Glomerular endothelial cell (primary cell): Measurements from ENCODE around the gene GABRR3. TPM values are rescaled to one million over a fixed set of nuclear protein-coding genes. Genes with fewer than 3 reads are reported as not detected.
"Not testable (repeated sequence)": the region's sequence is repeated elsewhere in the genome, so short reads cannot be mapped to it uniquely, and the experiment has no call there.

Experiments used
- DNase-seq: peaks from one replicate; pipeline ENCODE4 v3.0.0-alpha.2; 2011; ENCODE audit warnings: low read depth, low spot score; ENCODE audit errors: extremely low read depth
- total RNA-seq: library from RNA; depleted of rRNA; stranded (reverse); fragments of >200 nt; gene quantifications from 2 replicates; pipeline ENCODE4 v1.2.3, GENCODE V29; 2015

GABRR3 gene
- total RNA-seq, 1 donor from 2014 or later, result not detected

DNA sequence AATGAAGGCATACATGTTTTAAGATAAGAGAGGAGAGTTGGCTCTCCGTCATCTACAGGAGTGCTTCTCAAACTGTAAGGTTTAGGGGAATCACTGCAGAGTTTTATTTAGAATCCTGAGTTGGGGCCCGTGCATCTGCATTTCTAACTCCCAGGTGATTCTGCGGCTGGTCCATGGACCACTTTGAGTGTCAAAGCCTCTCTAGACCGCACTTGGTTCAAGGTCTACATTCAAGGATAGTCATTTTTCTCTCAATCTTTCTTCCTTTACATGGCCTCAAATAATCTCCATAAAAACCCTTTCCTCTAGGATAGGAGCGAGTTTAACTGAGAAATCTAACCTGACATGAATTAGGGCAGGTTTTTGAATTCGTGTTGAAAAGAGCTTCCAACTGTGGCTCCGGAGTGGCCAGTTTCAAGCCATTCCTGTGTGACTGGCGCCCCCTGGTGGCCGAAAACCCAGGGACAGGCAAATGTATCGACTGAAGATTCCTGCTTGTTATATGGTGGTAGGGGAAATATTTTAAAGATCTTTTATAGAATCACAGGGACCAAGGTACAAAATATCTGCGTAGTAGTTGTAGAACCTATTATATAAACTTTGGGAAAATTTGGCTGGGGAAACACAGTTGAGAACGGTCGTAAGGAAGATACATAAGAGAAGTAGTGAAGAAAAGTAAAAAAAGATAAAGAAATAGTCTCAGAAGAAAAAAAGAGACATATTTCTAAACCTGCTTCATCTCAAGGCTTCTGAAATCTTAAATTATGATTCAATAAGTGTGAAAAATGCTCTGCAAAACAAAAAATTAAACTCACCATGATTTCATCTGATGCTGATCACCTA is 11.9 kb downstream of the GABRR3 start:
- DNase-seq, result peak; percentile 54

DNA sequence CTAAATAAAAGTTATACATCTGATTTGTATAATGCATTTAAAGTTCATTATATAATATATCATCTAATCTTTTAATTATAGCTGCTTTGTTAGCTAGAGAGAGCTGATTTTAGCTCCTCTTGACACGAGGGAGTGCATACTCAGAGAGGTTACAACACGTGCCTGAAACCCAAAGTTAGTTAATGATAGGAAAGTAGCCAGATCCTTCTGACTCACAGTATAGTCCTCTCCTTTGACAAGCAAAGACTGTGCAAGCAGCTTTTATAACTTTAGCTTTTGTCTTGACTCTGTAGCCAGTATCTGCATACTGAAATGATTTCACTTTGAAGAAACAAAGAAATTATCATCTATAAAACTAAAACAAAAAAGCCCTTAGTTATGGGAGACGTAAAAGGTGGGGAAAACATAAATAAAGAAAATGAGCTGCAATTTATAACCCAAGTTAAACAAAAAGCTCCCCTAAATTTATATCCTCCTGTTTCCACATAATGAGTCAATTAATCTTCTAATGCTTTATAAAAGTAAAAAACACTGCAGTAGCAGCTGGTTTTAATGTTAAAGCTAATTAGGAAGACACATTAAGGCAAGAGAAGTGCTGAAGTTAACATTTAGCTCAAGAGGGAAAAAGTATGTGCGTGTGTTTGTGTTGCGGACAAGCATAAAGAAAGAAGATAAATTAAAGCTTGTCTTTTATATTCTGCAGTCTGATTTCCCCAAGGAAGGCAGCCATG is 13.1 kb downstream of the GABRR3 start:
- no peak for DNase-seq

DNA sequence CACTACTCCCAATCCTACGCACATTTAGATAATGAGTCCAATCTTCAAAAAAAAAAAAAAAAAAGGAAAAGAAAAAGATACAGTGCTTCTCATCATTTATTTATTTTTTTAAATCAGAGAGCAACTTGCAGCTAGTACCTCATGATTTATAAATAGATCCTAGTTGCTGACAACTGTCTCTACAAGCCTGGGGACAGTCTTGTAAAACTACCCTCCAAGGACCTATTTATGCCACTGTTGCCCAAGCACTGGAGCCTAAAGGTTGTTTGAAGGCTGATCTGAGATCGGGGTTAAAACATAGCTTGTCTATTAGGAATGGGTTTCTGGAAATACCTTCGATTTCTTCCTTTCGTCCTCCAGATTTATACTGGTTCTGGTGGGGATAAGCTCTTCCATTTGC is 14.7 kb downstream of the GABRR3 start:
- DNase-seq, result no peak

DNA sequence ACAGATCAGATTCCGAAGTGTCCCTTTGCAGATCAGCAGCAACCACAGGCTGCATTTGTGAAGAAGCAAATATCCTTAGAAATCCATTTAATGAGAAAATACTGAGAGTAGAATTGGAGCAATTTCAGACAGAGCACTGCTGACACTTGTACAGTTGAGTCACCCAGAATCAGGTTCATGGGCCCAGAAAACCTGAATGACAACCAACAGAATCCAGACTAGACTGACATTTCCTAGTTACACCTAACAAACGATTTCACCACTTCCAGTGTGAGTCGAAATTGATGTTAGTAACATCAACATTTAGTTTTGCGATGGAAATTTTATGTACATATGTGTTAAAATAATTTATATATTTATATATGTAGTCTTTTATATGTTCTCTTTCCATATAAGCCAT is 16.8 kb downstream of the GABRR3 start:
- no peak for DNase-seq

DNA sequence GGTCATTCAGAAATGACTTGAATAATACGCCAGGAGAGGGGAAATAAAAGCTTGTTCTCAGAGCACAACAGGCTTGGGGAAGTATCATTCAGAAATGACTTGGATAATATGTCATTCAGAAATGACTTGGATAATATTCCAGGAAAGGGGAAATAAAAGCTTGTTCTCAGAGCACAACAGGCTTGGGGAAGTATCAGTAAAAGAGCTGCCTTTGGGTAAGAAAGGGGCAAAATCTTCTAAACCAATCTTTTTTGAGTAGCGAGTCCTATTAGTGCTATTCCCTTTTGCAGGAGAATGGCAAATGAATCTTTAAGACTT is 20.9 kb downstream of the GABRR3 start:
- no peak for DNase-seq

DNA sequence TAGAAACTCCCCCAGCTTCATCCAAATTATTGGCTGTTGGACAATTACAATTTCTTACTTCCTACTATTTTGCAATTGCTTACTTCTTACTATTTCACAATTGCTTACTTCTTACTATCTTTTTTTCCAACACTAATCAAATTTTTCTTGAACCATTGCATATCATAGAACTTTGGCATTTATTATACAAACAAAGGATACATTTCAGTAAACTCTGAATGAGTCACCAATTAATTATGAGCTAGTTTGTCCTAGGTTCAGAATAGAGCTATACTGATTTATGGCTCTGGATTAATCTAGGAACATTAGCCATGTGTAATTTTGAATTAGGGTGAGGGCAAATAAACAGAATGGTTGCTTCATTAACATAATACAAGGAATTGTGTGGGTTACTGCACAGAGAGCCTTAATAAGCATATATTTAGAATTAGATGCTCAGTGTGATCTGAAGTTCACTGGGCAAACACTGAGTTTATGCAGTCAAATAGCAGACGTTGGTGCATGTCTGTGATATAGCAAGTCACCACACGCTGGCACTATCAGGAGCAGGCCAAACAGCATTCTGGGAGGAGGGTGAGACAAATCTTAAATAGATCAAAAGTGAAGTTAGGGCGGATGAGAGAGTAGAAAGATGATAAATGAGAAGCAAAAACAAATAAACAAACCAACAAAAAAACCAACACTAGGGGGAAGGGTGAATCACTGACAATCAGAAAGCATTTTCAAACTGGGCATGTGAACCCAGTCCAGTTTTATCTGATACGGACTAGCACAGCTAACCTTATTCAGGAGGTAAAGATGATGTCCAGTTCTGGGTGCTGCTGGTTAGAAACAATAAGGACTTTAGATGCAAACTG is 21.5 kb downstream of the GABRR3 start:
- no peak for DNase-seq

DNA sequence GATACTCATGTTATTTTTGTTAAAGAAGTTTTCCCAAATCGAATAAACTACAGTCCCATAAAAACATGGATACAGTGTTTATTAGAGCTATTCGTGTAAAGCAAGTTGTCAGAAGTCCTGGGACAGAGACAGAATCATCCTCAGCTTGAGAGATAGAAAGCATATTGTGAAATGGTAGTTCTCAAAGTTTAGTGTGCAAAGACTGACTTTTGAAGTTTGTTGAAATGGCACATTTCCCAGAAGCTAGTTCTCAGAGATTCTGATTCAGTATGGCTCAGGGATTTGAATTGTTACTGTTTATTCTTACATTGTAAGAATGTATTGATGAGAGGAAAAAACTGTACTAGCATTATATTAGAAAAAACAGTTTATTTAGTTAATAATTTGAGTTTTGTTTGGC is 22.1 kb downstream of the GABRR3 start:
- DNase-seq, result no peak

DNA sequence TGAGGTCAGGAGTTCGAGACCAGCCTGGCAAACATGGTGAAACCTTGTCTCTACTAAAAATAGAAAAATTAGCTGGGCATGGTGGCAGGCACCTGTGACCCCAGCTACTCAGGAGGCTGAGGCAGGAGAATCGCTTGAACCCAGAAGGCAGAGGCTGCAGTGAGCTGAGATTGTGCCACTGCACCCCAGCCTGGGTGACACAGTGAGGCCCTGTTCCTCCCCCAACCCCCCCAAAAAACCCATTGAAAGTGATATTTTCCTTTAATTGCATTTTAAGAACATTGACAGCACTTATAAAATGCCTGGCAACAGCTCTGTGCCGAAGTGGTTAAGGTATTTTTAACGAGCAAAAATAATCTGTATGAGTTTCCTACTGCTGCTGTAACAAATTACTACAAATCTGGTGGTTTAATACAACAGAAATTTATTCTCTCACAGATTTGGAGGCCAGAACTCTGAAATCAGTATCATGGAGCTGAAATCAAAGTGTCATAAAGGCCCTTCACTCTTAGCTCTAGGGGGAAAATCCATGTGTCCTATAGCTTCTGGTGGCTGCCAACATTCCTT is 24.1 kb downstream of the GABRR3 start:
- DNase-seq, result not testable (repeated sequence)

DNA sequence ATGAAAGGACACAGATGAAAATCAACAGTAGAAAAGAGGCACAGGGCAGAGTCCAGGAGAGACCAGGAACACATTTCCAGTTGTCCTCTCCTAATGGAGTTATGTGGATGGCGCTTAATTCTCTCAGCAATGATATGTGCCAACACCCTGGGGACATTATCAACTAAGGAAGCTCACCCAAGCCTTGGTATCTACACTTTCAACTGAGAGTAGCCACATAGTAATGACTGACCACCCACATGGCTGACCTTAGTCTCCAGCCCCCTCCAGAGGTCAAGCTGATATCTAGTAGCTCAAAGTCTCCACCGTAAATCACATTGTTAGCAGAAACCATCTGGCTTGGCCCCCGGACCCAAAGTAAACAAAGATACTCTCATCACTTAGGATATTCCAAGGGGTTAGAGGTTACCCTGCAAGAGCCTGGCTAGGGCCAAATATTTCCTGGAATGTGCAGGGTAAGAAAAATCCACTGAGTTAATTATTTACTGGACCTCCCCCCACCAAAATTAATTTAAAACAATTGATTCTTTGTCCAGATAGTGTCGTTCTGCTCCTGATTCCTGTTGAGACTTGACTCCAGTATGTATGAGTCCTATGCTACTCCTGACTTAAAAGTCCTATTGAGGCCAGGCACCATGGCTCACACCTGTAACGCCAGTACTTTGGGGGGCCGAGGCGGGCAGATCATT is 24.8 kb downstream of the GABRR3 start:
- no peak for DNase-seq

DNA sequence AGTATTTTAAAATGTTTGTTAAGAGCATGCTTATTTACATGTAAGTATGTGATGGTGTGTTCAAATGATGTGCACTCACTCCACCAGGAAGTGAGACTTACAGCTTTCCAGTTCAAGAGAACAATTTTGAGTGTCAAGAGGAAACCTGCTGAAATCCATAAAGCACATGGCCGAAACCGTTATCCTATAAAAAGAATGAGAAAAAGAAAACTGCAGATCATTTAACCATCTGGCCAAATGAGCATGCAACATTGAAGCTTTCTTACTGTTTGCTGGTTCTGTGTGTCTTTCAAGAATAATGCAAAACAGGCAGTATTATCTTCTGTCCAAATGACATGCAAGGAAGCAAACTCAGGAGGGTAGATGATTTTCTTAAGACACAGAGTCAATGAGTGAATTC is 26.3 kb downstream of the GABRR3 start:
- DNase-seq, result no peak

DNA sequence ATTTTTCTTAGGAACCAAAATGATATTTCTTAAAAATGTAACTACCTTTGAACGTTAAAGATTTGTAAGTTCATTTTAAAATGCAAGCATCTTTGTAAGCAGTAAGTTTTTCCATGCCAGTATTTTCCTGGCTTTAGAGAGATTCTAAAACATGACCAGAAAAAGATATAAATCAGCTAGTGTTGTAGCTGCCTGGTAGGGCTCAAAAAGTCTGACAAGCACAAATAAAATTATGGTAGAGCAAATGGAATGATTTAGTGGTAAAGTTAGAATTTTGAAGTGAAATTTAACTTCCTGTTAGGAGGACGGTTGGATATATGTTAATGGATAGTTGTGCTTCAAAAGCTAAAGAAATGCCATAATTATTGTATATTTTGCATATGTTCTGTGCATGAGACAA is 29.7 kb downstream of the GABRR3 start:
- no peak for DNase-seq

DNA sequence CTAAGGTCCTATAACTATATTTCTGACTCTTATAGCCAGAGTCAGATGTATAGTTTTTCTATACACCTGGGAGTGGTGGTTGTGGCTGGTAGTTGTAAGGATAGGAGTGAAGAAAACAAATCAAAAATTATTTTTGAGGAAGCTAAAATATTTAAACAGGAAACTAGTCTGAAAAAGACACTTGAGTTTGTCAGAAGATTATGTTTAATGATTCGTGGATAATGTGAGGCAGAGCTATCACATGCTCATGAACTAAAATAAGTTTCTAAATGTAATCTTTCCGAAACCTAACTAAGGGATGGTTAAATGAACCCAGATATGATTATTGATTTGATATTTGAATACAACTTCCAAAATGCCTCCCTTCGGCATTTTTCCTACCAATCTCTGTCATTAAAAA is 30.4 kb downstream of the GABRR3 start:
- no peak for DNase-seq

DNA sequence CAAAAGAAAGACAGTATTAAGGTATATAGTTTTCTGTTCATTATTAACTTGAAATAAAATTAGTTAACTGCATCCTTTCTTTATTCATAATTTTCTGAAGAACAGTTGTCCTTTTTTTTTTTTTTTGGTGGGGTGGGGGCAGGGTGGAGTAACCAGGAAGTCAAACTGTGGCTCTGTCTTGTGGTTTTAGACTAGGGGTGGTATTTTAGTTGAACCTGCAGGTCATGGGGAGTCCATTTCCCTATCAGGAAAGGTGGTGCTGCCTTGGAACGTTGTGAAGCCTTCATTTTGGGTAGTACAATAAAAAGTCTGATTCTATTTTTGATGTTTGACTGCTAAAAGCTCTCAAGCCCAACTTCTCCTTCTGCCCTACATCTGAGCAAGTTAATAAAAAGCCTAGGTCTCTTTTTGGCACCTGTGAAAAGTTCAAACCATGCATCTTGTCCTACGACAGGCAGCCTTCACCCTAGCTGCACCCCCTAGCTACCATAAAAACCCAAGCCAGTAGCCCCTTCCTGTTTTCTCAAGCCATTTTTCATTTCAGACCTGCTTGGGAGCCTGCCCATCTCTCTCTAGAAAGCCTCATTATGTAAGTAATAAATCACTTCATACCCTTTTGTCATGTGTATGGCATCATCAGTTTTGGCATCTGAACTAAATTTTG is 31.7 kb downstream of the GABRR3 start:
- no peak for DNase-seq

DNA sequence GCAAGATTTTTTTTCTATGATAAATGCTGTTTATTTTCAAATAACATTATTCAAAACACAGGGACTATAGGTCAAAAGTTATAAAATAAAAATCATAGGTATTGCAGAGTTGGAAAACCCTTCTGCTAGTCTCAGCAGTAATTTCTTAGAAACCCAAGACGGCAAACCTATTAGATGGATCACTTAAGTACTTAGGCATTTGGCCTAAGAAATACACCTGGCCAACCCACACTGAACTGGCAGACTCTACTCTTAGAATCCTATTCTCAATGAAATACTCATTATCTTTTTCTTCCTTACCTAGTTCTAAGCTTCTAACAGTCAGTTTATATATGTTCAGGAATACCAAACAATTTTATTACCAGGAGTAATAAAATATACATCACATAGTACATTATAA is 32.4 kb downstream of the GABRR3 start:
- DNase-seq, result no peak

DNA sequence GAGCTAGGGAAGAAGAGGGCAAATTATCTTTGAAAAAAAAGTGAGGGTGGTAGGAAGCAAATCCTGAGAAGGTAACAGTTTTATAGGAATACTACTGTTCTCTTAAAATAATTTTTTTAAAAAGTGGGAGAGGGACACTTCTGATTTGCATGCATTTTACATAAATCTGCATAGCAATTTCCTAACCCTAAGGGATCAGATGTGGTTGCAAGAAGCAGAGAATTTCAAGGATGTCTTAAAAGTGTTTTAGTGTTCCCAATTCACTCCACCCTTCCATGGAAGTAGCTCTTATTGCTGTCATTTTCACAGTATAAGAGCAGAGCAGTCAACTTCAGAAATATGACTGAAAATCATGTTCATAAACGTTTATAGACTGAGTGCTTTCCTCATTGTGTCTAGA is 35.1 kb downstream of the GABRR3 start:
- no peak for DNase-seq

DNA sequence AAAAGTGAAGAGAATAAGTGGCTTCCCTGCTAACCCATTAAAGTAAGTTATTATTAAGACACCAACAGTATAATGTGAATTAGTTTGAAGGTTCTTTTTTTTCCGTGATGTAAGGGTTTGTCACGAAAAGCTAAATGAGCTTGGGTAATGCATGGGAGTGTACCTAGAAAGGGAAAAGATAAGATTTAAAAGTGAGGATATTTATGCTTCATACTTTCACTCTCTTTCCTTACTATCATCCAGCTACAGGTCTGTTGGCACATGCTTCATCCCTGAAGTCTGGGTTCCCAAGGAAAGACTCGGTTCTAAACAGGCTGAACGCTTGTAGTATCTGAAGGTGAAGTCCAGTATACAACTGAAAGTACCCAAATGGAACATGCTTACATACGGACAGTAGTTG is 36.0 kb downstream of the GABRR3 start:
- DNase-seq, result no peak

DNA sequence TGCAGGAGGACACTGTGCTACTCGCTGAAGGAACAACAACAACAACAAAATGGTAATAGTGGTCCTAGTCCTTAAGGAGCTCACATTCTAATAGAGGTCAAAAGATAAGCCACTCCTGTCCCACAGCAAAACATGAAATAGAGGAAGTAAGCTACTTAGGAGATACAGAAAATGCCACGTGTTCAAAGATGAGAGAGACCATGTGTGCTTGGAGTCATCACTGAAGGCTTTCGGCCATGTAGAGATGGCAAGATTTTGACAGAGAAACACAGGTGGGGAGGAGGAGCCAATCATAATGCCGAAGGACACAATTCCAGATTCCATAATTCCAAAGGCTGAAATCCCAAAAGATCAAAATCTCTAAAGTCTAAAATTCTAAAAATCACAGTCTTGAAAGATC is 38.1 kb downstream of the GABRR3 start:
- no peak for DNase-seq

DNA sequence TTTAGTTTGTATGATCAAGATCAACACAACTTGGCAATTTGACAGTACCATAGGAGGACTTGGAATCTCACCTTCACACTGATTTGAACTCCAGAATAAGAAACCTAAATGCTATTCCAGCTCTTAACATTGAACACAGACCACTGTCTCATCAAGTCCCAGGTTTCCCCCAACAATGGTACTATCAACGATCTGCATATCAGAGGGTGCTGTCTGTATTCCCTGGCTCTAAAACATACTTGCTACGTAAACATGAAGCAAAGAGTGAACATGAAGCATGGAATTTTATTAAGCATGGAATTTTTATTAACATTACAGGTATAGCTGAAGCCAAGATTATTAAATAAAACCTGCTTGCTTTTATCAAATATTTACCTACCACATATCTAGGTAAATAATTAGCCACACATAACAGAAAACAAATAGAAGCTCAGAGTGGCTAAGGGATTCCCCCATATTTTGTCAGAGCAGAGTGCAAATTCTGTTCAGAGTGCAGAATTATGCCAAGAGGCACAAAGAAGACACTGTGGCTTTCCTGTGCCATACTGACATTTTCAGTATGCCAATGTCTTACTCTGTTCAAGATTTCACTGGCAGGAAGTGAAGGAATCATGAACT is 40.7 kb downstream of the GABRR3 start:
- no peak for DNase-seq

DNA sequence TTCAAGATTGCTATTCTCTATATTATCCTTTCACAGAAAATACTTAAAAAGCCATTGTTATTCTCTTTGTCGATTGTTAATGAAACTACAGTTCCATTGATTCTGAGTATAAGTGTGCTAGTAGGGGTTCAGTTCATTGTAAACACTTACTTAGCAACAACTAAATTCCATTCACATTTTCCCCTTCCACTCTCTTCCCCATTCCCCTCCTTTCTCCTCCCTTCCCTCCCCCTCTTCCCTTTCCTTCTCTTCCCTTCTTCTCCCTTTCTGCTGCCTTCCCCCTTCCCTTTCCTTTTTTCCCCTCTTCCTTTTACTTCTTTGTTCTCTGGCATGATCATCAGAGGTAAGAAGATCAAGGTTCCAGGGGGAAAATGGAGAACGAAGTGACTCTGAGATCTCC is 41.6 kb downstream of the GABRR3 start:
- DNase-seq, result no peak
